Measurements from ENCODE around the gene ALK. TPM values are rescaled to one million over a fixed set of nuclear protein-coding genes. Genes with fewer than 3 reads are reported as not detected.

Gene ALK
- total RNA-seq, 1 donor from 2014 or later: not detected

GRCh38 chr2:29531626-29532025 lies 389.8 kb downstream of the ALK start:
- intact Hi-C loops (cut with micrococcal nuclease): no loop called here
- DNase-seq (no peak), ATAC-seq (no peak)

- DNase-seq: no peak
- intact Hi-C loops (cut with micrococcal nuclease): no loop called here
- ATAC-seq: no peak
Measured at GRCh38 chr2:29530281-29530680, 391.1 kb downstream of the ALK start.

GRCh38 chr2:29528891-29529520 lies 392.4 kb downstream of the ALK start:
- ATAC-seq: peak; percentile 87
- intact Hi-C loops (cut with micrococcal nuclease): no loop called here

GRCh38 chr2:29528371-29528770 lies 393.0 kb downstream of the ALK start:
- DNase-seq (no peak), ATAC-seq (no peak)
- intact Hi-C loops (cut with micrococcal nuclease): no loop called here

More at GRCh38 chr2:29528891-29529520, 392.4 kb downstream of the ALK start:
- peak; percentile 65 for DNase-seq

- no peak for DNase-seq
- intact Hi-C loops (cut with micrococcal nuclease): no loop called here
- ATAC-seq: no peak
Measured at GRCh38 chr2:29527947-29528346, 393.4 kb downstream of the ALK start.

- ATAC-seq (no peak), DNase-seq (no peak)
- intact Hi-C loops (cut with micrococcal nuclease): no loop called here
Measured at GRCh38 chr2:29526587-29527586, 394.5 kb downstream of the ALK start.

- intact Hi-C loops (cut with micrococcal nuclease): no loop called here
Measured at GRCh38 chr2:29525921-29526320, 395.5 kb downstream of the ALK start.

GRCh38 chr2:29524652-29525051 lies 396.7 kb downstream of the ALK start:
- DNase-seq (no peak), ATAC-seq (no peak)
- intact Hi-C loops (cut with micrococcal nuclease): no loop called here

More at GRCh38 chr2:29525921-29526320, 395.5 kb downstream of the ALK start:
- ATAC-seq (no peak), DNase-seq (no peak)

- ATAC-seq: no peak
- intact Hi-C loops (cut with micrococcal nuclease): no loop called here
- DNase-seq: no peak
Measured at GRCh38 chr2:29522951-29523669, 398.3 kb downstream of the ALK start.

- ATAC-seq (no peak), DNase-seq (no peak)
- intact Hi-C loops (cut with micrococcal nuclease): no loop called here
Measured at GRCh38 chr2:29520001-29520400, 401.4 kb downstream of the ALK start.

- no peak for ATAC-seq
- no peak for DNase-seq
- intact Hi-C loops (cut with micrococcal nuclease): no loop called here
Measured at GRCh38 chr2:29519338-29519925, 402.0 kb downstream of the ALK start.

GRCh38 chr2:29518646-29519337 lies 402.6 kb downstream of the ALK start:
- intact Hi-C loops (cut with micrococcal nuclease): no loop called here
- ATAC-seq: no peak

GRCh38 chr2:29518010-29518409 lies 403.4 kb downstream of the ALK start:
- ATAC-seq (no peak), DNase-seq (no peak)
- intact Hi-C loops (cut with micrococcal nuclease): no loop called here

More at GRCh38 chr2:29518646-29519337, 402.6 kb downstream of the ALK start:
- DNase-seq: no peak

- intact Hi-C loops (cut with micrococcal nuclease): no loop called here
- ATAC-seq: no peak
- DNase-seq: no peak
Measured at GRCh38 chr2:29517413-29517812, 404.0 kb downstream of the ALK start.

- DNase-seq (no peak), ATAC-seq (no peak)
- intact Hi-C loops (cut with micrococcal nuclease): no loop called here
Measured at GRCh38 chr2:29516767-29517166, 404.6 kb downstream of the ALK start.

GRCh38 chr2:29509878-29510277 lies 411.5 kb downstream of the ALK start:
- DNase-seq: no peak
- intact Hi-C loops (cut with micrococcal nuclease): no loop called here
- ATAC-seq: no peak

- ATAC-seq (no peak), DNase-seq (no peak)
- intact Hi-C loops (cut with micrococcal nuclease): no loop called here
Measured at GRCh38 chr2:29509397-29509796, 412.0 kb downstream of the ALK start.

GRCh38 chr2:29504746-29505145 lies 416.6 kb downstream of the ALK start:
- ATAC-seq: no peak
- intact Hi-C loops (cut with micrococcal nuclease): no loop called here

GRCh38 chr2:29502460-29502911 lies 418.9 kb downstream of the ALK start:
- ATAC-seq: no peak
- intact Hi-C loops (cut with micrococcal nuclease): no loop called here
- no peak for DNase-seq

More at GRCh38 chr2:29504746-29505145, 416.6 kb downstream of the ALK start:
- DNase-seq: no peak

Measured in left ventricle myocardium superior (tissue), 1 donor.